Dermis microvascular lymphatic vessel endothelial cell (primary cell): ENCODE measurements around the gene CLCN2. TPM values are rescaled to one million over a fixed set of nuclear protein-coding genes. Genes with fewer than 3 reads are reported as not detected.

Source experiments
- DNase-seq, 2 donors: peaks; one replicate each; pipeline versions ENCODE4 v3.0.0 to v3.0.0-alpha.2; 2010; ENCODE audit warnings: low read depth in 2 of 2
- total RNA-seq: library from RNA; depleted of rRNA; stranded (reverse); fragments of >200 nt; gene quantifications from 2 replicates; pipeline ENCODE4 v1.2.1, GENCODE V29; 2014

Gene CLCN2
- total RNA-seq, 1 donor from 2014 or later = 2.3 TPM

DNA sequence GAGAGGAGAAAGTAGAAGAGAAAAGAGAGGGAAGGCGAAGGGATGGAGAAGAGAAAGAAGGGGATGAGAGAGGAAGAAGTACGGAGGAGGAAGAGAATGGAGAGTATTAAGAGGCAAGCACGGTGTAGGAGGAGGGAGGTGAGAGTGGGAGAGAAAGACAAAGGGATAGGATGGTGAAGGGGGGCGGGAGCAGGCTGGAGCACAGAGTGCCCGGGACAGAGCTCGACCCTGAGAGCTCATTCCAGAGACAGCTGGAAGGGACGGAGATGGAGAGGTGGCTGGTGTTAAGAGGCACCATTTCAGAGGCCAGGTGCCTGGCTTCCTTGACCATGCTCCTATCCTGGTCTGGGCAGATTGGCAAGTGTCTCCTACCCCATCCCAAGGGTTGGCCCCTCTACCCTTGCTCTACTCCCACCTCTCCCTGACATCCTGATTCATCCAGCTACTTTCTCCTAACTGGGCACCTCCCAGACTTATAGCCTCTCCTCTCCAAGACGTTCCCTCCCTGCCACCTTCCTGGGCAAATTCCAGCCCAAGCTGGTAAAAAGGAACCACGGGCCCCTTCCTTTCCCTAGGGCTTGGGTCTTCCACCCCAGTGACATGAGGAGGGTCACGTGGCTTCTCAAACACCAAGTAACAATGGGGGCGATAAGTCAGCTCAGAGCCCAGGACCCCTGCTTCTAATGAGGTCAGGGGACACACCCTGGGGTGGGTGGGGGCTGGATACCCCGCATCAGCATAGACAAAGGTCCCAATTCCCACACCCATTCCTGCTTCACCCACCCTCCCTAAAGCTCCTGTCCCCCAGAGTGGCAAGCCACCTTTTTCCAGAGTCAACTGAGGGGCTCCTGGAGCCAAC lies 1.1 kb downstream of the CLCN2 start:
- DNase-seq = no peak

DNA sequence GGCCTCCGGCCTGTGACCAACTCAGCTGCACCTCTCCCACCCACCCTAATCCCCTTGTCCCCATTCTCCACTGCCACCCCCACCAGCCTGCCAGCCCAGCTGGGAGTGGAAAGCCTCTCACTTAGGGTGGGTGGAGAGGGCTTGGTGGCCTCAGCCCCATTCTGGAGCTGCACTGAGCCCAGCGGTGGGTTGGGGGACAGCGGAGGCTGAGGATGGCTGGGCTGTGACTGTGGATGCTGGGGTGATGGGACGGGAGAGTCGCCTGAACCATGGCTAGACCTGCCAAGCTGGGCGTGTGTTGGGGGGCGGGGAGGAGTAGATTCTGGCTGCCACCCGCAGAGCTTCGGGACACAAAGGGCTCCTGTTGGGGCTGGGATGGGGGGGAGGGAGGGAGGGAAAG lies 1.8 kb downstream of the CLCN2 start:
- no peak for DNase-seq

DNA sequence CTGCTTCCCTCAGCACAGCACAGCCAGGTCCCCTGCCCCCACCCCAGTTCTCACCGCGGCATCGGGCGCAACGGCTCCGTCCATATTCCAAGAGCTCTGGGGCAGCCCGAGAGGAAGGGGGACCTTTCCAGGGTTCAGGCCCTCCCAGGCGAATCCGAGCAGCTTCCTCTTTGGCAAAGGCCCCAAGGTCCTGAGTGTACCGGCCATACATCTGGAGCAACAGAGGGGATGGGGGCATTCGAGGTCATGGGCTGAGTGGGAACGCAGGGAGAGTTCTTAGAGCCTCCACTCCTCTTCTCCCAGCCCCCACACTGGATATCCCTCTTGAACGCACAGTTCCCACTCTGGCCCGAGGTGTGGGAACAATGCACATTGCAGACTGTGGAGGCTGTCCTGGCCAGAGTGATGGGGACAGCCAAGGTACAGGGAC lies 2.5 kb downstream of the CLCN2 start:
- DNase-seq = no peak

DNA sequence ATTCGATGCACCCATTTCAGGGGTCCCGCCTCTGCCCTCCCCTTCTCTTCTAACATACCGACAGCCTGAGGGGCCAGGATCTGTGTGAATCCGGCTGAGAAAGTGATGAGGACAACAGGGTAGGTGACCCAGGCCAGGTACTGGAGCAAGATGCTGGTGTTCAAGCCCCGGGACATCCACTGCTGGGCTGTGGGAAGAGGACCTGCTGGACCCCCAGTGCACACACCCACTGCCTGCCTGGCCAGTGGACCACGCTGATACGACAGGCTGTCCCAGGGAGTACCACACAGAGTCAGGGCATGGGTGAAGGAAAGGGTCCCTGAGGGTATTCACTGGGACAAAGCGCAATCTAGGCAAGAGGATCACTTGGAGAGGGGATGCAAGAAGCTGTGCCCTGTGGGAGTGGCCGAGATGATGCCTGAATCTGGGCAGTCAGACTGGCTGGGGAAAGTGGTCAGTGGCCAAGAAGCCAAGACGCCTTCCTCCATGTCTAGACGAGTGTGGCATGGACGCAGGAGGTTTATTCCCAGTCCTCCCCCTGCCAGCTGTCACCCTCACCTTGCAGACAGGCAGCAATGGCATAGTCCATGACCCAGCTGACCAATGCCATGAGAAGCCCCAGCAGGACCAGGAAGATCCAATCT lies 3.2 kb downstream of the CLCN2 start:
- DNase-seq = no peak

DNA sequence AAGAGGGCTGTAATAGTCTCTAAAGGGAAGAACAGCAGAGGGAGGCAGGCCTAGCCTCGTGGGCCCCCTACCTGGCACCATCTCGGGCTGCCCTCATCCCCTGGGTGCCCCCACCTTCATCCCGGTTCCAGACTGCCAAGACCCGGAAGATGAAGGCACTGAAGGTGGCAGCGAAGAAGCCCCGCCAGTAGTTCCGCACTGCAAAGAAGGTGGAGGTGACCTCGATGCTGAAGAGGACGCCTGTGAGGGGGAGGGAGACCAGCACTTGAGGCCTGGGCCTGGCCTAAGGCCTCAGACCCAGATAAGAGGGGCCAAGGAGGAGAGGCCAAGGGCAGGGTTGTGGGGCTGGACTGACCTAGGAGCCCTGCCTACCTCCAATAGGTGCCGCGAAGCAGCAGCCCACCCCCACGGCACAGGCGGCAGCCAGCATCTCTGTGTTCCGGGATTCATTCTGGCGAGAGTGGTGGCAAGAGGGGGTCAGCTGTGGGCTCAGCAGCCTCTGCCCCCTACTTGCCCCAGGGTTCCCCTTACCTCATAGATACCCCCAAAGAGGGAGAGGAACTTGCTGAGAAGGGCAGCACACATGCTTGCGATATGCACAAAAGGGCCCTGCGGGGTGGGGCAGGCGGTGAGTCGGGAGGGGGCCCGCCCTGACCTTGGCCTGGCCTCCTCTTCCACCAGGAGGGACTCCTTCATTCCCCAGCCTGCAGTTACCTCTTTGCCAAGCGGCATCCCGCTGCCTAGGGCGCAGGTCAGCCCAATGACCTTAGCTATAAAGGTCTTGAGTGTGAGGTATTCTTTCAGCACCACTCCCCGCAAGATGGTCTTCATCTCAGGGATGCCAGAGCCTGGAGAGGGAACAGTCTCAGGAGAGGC lies 3.9 kb downstream of the CLCN2 start:
- DNase-seq = no peak

DNA sequence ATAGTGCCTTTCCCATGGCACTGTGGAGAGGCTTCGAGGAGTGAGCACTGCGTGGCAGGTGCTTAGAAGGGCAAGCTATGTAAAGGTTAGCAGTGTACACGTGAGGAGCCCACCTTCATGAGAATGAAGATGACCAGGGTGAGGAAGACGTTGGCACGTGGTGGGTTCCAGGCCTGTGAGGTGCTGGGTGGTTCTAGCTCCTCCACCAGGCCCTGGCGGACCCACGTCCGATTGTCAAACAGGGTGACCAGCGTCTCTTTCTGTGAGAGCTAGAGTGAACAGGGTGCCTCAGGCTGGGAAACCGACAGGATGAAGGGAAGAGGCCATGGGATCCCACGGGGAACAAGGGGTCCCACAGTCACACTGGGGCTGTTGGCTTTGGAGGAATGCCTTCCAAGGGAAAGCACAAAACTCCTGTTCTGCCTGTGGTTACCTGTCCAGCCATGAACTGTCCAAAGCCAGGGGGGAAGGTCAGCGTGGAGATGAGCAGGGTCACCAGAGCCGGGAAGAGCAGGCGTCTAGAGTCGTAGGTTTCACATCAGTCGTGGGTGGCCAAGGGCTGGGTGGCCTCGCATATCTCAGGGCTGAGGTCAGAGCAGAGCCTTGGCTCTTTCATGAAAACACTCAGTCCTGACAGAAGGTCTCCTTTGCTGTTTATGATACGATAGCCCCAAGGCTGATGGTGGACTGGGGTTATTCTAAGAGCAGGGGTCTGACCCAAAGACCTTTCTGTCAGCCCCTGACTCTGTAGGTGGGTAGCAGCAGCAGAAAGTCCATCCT lies 6.0 kb downstream of the CLCN2 start:
- no peak for DNase-seq

DNA sequence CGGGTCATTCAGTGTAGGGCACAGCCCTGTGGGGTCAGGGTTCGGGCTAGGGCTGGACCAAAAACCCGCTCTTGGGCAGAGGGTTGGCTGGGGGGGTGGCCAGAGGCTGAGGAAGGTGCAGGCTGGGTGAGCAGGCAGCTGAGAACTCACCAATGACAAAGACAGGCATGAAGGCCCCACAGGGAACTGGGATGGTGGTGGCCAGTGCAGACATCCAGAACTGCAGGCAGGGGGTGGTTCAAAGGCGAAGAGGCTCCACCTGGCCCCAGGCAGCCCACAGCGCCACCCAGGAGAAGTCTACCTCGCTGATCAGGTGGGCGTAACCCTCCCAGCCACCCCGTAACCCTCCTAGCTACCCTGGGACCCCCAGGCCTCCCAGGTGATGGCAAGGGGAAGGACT lies 6.7 kb downstream of the CLCN2 start:
- DNase-seq = no peak

DNA sequence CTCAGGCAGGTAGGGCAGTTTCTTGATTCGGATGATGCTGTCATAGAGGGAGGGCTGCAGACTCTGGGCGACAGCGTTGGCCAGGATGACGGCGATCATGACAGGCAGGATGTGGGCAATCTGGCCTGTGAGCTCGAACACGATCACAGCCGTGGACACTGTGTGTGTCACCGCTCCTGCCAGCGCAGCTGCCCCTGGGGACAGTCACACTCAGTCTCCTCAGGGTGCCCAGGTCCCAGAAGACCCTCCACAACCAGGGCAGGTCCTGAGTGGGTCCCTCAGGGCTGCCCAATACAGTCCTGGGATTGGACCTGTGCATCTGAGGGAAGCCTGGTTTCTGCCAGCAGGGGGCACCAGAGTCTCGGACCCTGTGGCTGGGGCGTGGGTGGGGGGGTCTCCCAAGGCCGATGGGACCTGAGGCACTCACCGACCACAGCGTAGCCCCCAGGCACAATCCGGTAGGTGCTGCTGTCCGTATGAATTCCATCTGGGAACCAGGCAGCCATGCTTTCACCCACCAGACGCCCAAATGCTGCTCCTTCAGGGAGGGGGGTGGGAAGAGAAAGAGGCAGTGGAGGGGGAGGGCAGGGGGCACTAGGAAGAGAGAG lies 7.2 kb downstream of the CLCN2 start:
- DNase-seq = peak in 1 of 2 donors; percentile 42

DNA sequence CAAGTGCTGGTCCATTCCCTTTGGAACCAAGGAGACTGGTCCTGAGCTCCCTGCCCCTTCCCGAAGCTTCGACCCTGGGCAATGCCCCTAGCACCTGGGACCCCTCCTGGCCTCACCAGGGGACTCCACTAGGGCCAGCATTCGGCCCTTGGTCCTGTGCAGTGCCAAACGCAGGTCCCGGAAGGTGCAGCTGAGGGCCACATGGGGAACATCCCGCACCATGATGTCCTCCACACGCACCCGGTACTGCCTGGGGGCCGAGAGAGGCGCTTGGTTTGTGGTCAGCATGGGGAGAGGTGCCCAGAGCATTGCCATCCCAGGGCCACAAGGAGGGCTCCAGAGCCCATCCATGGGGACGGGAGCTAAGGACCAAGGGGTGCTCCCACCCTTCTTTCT lies 7.9 kb downstream of the CLCN2 start:
- no peak for DNase-seq

DNA sequence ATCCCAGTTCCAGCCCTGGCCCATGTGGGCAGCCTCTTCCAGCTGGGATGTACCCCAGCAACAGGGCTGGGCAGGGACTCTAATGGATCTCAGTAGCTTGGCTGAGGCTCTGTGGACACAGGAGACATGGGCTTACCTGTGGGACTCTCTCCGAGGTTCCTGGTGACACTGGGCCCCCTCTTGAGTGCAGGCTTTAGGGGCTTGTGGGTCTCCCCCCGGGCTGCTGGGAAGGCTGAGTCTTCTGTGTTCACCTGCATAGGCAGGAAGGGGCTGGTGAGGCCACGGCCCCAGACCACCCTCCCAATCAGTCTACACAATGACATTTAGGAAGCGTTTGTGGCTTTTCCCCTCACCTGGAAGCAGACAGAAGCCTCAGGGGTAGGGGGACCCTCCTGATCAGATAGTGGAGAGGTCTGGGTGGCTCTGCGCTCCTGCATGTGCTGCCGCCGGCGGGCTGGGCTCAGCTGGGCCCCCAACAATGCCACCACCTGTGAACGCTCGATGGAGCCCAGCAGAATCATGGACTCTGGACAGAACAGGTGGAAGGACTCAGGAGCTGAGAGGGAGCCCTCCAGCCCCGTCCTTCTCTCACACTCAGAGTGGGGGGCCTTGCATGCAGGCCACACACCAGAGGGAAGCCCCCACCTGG lies 8.4 kb downstream of the CLCN2 start:
- DNase-seq = no peak

DNA sequence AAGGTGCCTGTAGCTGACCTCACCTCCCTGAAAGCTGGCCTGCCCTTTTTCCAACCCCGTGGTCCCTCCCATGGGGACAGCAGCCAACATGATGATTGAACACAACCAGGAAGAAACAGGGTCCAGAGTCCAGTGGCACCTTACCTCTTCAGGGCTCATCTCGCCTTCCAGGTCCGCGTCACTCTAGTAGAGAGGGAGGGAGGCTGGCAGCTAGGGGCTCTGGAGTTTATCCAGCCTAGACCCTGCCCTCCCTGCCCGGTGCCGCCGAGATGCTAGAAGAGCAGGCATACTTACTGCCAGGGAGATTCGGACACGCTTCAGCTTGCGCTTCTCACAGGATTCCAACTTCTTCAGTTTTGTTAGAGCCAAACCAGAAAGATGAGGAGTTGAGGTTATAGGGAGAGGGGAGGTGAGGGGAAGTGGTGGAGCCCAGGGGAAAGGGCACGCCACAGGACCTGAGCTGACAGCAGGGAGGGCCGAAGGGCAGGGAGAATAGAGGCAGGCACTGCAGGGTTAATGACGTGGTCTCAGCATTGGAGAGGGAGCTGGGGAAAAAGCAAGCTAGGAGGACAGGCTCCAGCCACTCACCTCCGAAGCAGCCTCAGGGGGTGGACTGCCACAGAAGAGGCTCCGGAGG lies 9.1 kb downstream of the CLCN2 start:
- no peak for DNase-seq

DNA sequence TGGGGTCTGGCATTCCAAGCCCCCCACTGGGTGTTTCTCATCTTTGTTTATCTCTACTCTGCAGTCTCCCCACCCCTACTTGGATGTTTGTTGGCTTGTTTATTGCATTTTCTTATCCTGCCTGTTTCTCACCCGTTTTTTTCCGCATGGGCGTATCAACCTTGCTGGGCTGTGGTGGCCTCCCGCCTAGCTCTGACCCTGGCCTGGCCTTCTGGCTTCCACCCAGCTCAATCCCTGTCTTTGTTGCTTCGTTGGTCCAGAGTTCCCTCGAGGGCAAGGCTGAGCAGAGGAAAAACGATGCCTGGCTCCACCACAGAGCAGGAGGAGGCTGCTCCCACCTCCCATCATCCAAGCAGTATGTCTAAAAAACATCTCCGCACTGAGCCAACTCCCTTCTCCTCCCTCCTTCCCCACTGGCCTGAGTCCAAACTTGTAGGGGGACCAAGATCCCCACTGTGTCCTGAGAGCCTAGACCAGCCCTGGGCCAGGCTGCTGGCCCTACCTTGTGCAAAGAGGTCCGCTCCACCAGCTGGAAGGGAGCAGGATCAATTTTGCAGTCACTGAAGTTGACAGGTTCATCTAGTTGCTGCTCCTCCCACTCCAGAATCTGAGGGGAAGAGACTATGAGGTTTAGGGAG lies 9.8 kb downstream of the CLCN2 start:
- no peak for DNase-seq

DNA sequence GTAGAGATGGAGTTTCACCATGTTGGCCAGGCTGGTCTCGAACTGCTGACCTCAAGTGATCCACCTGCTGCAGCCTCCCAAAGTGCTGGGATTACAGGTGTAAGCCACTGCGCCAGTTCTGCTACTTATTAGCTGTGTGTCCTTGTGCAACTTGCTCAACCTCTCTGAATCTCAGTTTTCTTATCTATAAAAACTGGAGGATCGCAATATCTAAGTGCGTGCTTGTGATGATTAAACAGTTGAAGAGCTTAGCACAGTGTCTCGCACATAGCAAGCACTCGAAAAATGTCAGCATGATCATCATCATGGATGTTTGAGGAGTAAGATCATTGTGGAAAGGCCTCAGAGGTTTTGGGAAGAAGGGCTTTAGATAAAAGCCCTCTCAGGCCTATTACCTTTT lies 10.8 kb downstream of the CLCN2 start:
- no peak for DNase-seq

DNA sequence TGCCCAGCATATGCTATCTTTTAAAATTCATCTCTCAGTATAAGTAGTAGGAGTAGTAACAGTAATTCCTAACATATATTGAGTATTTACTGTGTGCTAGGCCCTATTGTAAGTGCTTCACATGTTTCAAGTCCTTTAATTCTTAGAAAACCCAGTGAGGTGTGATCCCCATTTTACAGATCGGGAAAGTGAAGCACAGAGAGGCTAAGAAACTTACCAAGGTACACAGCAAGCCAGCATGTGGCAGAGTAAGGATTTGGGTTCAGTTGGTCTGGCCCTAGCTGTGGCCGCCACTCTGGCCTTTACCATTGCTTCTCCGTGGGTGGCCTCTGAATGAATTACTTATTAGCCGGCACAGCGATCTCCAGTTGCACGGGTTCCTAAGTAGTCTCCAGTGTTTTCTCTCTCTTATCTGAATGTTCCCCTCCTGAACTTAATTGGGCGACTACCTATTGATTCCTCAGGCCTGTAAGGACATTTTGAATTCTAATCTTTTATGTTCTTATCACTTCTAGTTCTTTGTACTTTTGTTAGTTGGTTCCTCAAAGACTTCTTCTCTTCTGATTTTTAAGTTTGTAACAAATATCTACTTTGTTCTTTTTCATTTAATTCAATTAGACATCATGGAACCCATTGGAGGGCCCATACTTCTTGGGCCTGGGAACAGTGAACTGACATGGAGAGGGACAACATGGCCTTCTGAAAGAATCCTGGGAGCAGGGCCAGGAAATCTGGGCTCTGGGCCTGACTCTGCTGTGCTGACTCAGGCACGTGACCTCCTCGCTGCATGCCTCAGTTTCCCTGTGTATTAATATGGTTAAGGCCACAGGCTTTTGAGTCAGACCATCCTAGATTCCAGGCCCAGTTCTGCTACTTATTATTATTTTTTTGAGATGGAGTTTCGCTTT lies 11.6 kb downstream of the CLCN2 start:
- no peak for DNase-seq

DNA sequence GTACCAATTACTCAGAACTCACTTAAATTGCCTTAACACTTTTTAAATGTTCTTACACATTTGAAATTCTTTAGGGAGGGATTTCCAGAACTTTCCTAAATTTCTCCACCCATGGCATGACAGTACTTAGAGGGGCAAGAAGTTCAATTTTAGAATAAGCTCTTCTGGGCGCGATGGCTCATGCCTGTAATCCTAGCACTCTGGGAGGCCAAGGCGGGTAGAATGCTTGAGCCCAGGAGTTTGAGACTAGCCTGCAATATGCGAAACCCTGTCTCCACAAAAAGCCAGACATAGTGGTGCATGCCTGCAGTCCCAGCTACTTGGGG lies 13.4 kb downstream of the CLCN2 start:
- no peak for DNase-seq

DNA sequence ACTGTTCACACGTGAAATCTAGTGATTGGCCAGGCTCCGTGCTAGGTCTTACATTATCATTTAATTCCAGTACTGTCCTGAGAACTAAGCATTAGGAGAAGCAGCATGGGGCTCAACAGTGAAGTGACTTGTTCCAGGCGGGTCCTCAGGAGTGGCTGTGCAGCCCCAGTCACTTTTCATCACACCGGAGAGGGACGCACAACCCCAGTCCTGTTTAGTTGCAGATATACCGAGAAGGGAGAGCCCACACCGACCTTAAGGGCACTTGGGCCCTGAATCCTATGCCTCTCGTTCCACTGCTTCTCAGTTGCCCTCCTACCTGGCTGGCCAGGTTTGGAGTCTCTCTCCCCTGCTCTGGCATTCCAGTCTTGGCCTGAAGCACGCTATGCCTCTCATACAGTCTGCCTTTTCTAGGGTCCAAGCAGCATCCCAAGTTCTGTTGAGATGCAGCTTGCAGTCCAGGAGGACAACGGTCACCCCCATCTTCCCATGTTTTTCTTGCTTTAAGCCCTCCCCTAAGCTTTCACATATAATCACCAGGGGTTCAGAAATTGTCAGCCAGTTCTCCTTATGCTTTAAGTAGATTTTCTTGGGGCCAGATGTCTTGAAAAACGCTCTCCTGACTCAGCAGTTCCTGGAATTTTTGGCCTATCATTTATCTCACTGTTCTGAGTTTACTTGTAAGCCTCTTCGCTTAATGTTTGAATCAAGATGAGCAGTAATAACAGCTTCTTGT lies 13.9 kb downstream of the CLCN2 start:
- DNase-seq = no peak

DNA sequence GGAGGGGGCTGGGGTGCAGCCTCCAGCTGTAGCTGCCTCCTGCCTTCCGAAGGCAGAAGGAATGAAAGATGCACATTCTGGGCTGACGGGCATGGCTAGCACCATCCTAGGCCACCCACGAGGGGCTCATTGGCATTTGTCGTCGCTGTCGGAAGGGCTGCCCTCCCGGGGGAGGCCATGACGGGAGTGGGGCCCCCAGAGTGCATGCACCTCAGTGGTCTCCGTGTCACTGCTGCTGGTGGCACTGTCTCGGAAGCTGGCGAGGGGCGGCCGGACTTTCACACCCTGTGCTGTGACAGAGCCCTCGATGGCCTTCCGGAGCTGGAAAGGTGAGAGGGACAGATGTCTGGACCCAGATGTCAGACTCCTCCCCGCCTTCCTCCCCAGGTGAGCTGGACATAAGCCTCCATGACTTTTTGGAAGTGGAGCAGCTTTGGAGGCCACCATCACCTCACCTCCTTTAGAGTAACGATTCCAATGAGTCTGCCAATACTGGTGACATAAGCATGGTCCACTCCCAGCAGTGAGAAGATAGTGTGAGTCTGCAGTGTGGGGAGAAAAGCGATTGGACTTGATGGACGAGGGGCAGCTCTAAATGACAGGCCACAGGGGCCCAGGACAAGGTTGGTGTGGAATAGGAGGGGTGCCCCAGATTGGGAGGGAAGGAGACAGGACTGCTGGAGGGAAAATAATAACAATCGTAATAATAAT lies 14.8 kb downstream of the CLCN2 start:
- no peak for DNase-seq
